CD4-positive, alpha-beta T cell treated with Interleukin-10 for 1 hour (primary cell): Measurements from ENCODE around the gene TTC33.
"Not testable (repeated sequence)": the region's sequence is repeated elsewhere in the genome, so short reads cannot be mapped to it uniquely, and the experiment has no call there.

ENCODE experiments used
- DNase-seq: peaks from one replicate; pipeline ENCODE4 v3.0.0-alpha.2; 2020

Gene TTC33

GRCh38 chr5:40649463-40650030 lies 106.2 kb downstream of the TTC33 start:
- peak; percentile 37 for DNase-seq

GRCh38 chr5:40648150-40648549 lies 107.6 kb downstream of the TTC33 start:
- DNase-seq, result no peak

- no peak for DNase-seq
These were observed 109.5 kb downstream of the TTC33 start for GRCh38 chr5:40646266-40646665.

GRCh38 chr5:40639531-40639930 lies 116.2 kb downstream of the TTC33 start:
- not testable (repeated sequence) for DNase-seq

GRCh38 chr5:40634593-40634992 lies 121.2 kb downstream of the TTC33 start:
- DNase-seq, result no peak

GRCh38 chr5:40634154-40634553 lies 121.6 kb downstream of the TTC33 start:
- DNase-seq, result no peak

GRCh38 chr5:40631236-40631635 lies 124.5 kb downstream of the TTC33 start:
- DNase-seq, result no peak

GRCh38 chr5:40630126-40630525 lies 125.6 kb downstream of the TTC33 start:
- DNase-seq, result no peak

- DNase-seq, result no peak
These were observed 127.4 kb downstream of the TTC33 start for GRCh38 chr5:40628407-40628806.

GRCh38 chr5:40627706-40628105 lies 128.1 kb downstream of the TTC33 start:
- DNase-seq, result no peak

- no peak for DNase-seq
These were observed 129.0 kb downstream of the TTC33 start for GRCh38 chr5:40626801-40627200.

GRCh38 chr5:40623480-40624420 lies 132.0 kb downstream of the TTC33 start:
- DNase-seq, result peak; percentile 61

- no peak for DNase-seq
These were observed 133.1 kb downstream of the TTC33 start for GRCh38 chr5:40622463-40623252.

- DNase-seq, result no peak
These were observed 136.3 kb downstream of the TTC33 start for GRCh38 chr5:40619421-40619820.

GRCh38 chr5:40618926-40619325 lies 136.8 kb downstream of the TTC33 start:
- no peak for DNase-seq

GRCh38 chr5:40616781-40617180 lies 139.0 kb downstream of the TTC33 start:
- no peak for DNase-seq

- peak; percentile 17 for DNase-seq
These were observed 140.1 kb downstream of the TTC33 start for GRCh38 chr5:40615586-40616170.

GRCh38 chr5:40614923-40615585 lies 140.7 kb downstream of the TTC33 start:
- no peak for DNase-seq

GRCh38 chr5:40614466-40614865 lies 141.3 kb downstream of the TTC33 start:
- no peak for DNase-seq

- DNase-seq, result no peak
These were observed 148.6 kb downstream of the TTC33 start for GRCh38 chr5:40607202-40607601.

- no peak for DNase-seq
These were observed 149.5 kb downstream of the TTC33 start for GRCh38 chr5:40606077-40606765.
